Fibroblast of lung (primary cell): Measurements from ENCODE around the gene DMXL2. TPM values are rescaled to one million over a fixed set of nuclear protein-coding genes. Genes with fewer than 3 reads are reported as not detected.

ENCODE experiments used
- DNase-seq, 2 donors: peaks; one replicate each; pipeline versions ENCODE4 v3.0.0 to v3.0.0-alpha.2; 2010; ENCODE audit warnings: low read depth in 2 of 2
- H2AFZ ChIP-seq: 2 replicates; pipeline ENCODE4 v1.5.1; 2012; ENCODE audit warnings: low read length, control low read depth, inconsistent platforms
- H3K27ac ChIP-seq: 2 replicates; pipeline ENCODE4 v1.5.1; 2011; ENCODE audit warnings: low read length, control low read depth; ENCODE audit not compliant: insufficient read depth
- H3K27me3 ChIP-seq: 2 replicates; pipeline ENCODE4 v1.5.1; 2011; ENCODE audit warnings: mild to moderate bottlenecking, low read length; ENCODE audit not compliant: control insufficient read depth, insufficient read depth
- H3K36me3 ChIP-seq: 2 replicates; pipeline ENCODE4 v1.5.1; 2011; ENCODE audit warnings: low read length; ENCODE audit not compliant: control insufficient read depth, insufficient read depth
- H3K4me1 ChIP-seq: 2 replicates; pipeline ENCODE4 v1.5.1; 2011; ENCODE audit warnings: low read length; ENCODE audit not compliant: control insufficient read depth, insufficient read depth; ENCODE audit errors: extremely low read depth
- H3K4me2 ChIP-seq: 2 replicates; pipeline ENCODE4 v1.5.1; 2011; ENCODE audit warnings: low read length, control low read depth; ENCODE audit not compliant: insufficient read depth; ENCODE audit errors: extremely low read depth
- H3K4me3 ChIP-seq, 4 experiments: fragments of 200-600 bp in 1 of 4; sonication (generic) in 1 of 4; replicated peaks in 1 of 4; 2 replicates each; pipeline ENCODE4 v1.5.1; 2011 to 2016; ENCODE audit warnings: low read length in 4 of 4, low read depth in 3 of 4, mild to moderate bottlenecking in 3 of 4, control low read depth in 2 of 4, inconsistent platforms in 1 of 4, mixed read lengths in 1 of 4; ENCODE audit not compliant: insufficient read depth in 1 of 4; ENCODE audit errors: control extremely low read depth in 1 of 4
- H3K79me2 ChIP-seq: 2 replicates; pipeline ENCODE4 v1.5.1; 2012; ENCODE audit warnings: mild to moderate bottlenecking, low read length, inconsistent platforms; ENCODE audit not compliant: control insufficient read depth, insufficient read depth
- H3K9ac ChIP-seq: 2 replicates; pipeline ENCODE4 v1.5.1; 2011; ENCODE audit warnings: mild to moderate bottlenecking, low read length, control low read depth; ENCODE audit not compliant: insufficient read depth
- H3K9me3 ChIP-seq: 2 replicates; pipeline ENCODE4 v1.5.1; 2012; ENCODE audit warnings: low read depth, low read length; ENCODE audit not compliant: control insufficient read depth, insufficient read depth
- H4K20me1 ChIP-seq: 2 replicates; pipeline ENCODE4 v1.5.1; 2011; ENCODE audit warnings: low read length; ENCODE audit not compliant: control insufficient read depth, insufficient read depth; ENCODE audit errors: extremely low read depth
- CTCF ChIP-seq, 2 donors: IDR thresholded peaks in 1 of 2; conservative IDR thresholded peaks in 1 of 2; 1 replicate in 1 of 2; 2 replicates in 1 of 2; pipeline ENCODE4 v1.5.1; 2011 to 2012; ENCODE audit warnings: low read length in 2 of 2, control low read depth in 1 of 2, inconsistent platforms in 1 of 2, low read depth in 1 of 2, mild to moderate bottlenecking in 1 of 2
- EZH2 ChIP-seq: IDR thresholded peaks from 2 replicates; pipeline ENCODE4 v1.5.1; 2012; ENCODE audit warnings: low read length, control low read depth, mild to moderate bottlenecking; ENCODE audit errors: missing control alignments
- polyA plus RNA-seq, 2 donors: library from polyadenylated mRNA; depleted of rRNA in 1 of 2; stranded (reverse) in 1 of 2; unstranded in 1 of 2; fragments of >200 nt; gene quantifications; 2 replicates each; pipeline ENCODE4 v1.2.1, GENCODE V29; 2011 to 2012; ENCODE audit warnings: missing spikeins in 1 of 2
- total RNA-seq: library from RNA; depleted of rRNA; stranded (reverse); fragments of >200 nt; gene quantifications from 2 replicates; pipeline ENCODE4 v1.2.1, GENCODE V29; 2014

DMXL2 gene
- total and polyA plus RNA-seq, 2 donors (not counting 1 experiment from before 2014, with no cell fraction given) = 9.4 to 31.2 TPM

DNA sequence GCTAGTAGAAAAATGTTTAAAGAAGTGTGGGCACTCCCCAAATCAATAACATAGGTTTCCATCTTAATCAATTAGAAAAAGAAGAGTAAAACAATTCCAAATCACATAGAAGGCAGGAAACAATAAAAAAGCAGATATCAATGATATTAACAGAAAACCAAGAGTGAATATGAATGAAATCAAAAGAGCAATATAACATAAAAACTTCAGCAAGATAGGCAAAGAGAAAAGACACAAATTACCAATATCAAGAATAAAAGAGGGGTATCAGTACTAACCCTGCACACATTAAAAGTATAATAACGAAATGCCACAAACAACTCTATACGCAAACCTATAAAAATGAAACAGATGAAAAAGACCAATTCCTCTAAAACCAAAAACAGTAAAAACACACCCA, 19.6 kb downstream of the DMXL2 start:
- no peak overlapping the region for H3K27ac ChIP-seq
- no peak overlapping the region for H3K4me3 ChIP-seq
- no peak overlapping the region for H3K9ac ChIP-seq
- H4K20me1 ChIP-seq = no peaks in the 10 kb centered on the region
- H3K79me2 ChIP-seq = no peaks in the 10 kb centered on the region
- peaks cover 2% of the 10 kb centered on the region for H3K4me1 ChIP-seq
- no peaks in the 10 kb centered on the region for H3K36me3 ChIP-seq
- H3K9me3 ChIP-seq = no peaks in the 10 kb centered on the region
- TF ChIP-seq EZH2 = no peak
- no peak for TF ChIP-seq CTCF (conservative IDR thresholded peaks at IDR 0.05 in 1 of 2, IDR thresholded peaks at IDR 0.05 in 1 of 2; ENCODE audit: low read depth in 1 of 2, low read length in 2 of 2)
- H2AFZ ChIP-seq = no peak overlapping the region
- H3K4me2 ChIP-seq = no peak overlapping the region
- no peaks in the 10 kb centered on the region for H3K27me3 ChIP-seq
- no peak for DNase-seq

- no peak overlapping the region for H3K27ac ChIP-seq
- no peaks in the 10 kb centered on the region for H4K20me1 ChIP-seq
- H3K9ac ChIP-seq = no peak overlapping the region
- no peaks in the 10 kb centered on the region for H3K79me2 ChIP-seq
- DNase-seq = no peak
- no peaks in the 10 kb centered on the region for H3K36me3 ChIP-seq
- no peak overlapping the region for H3K4me2 ChIP-seq
- no peak overlapping the region for H3K4me3 ChIP-seq
- no peak overlapping the region for H2AFZ ChIP-seq
- H3K27me3 ChIP-seq = no peaks in the 10 kb centered on the region
- H3K9me3 ChIP-seq = no peaks in the 10 kb centered on the region
- no peak for TF ChIP-seq CTCF (conservative IDR thresholded peaks at IDR 0.05 in 1 of 2, IDR thresholded peaks at IDR 0.05 in 1 of 2; ENCODE audit: low read depth in 1 of 2, low read length in 2 of 2)
- no peak for TF ChIP-seq EZH2
- peaks cover 2% of the 10 kb centered on the region for H3K4me1 ChIP-seq
Measured at GRCh38 chr15:51602484-51602883, 20.1 kb downstream of the DMXL2 start.

- H2AFZ ChIP-seq = no peak overlapping the region
- H3K27me3 ChIP-seq = no peaks in the 10 kb centered on the region
- no peak overlapping the region for H3K4me3 ChIP-seq
- no peak overlapping the region for H3K4me2 ChIP-seq
- no peak overlapping the region for H3K27ac ChIP-seq
- H3K36me3 ChIP-seq = no peaks in the 10 kb centered on the region
- peaks cover 2% of the 10 kb centered on the region for H3K4me1 ChIP-seq
- H4K20me1 ChIP-seq = no peaks in the 10 kb centered on the region
- no peaks in the 10 kb centered on the region for H3K79me2 ChIP-seq
- H3K9ac ChIP-seq = no peak overlapping the region
- H3K9me3 ChIP-seq = no peaks in the 10 kb centered on the region
- no peak for DNase-seq
- TF ChIP-seq EZH2 (no peak), CTCF (conservative IDR thresholded peaks at IDR 0.05 in 1 of 2, IDR thresholded peaks at IDR 0.05 in 1 of 2; ENCODE audit: low read depth in 1 of 2, low read length in 2 of 2) (no peak)
Measured at GRCh38 chr15:51601801-51602200, 20.8 kb downstream of the DMXL2 start.
